GM23338 (cell line): ENCODE data around the gene OTUB2. TPM values are rescaled to one million over a fixed set of nuclear protein-coding genes. Genes with fewer than 3 reads are reported as not detected.

Experiments
- ATAC-seq: fragments of 200-7000 bp; cut with Tn5 transposase; 3 replicates; pipeline ENCODE4 v1.9.1; 2020
- DNase-seq: peaks from one replicate; pipeline ENCODE4 v3.0.0-alpha.2; 2015; ENCODE audit warnings: low spot score
- H2AFZ ChIP-seq: fragments of 200-600 bp; sonication (generic); 2 replicates; pipeline ENCODE4 v1.8.0; 2016; ENCODE audit warnings: antibody characterized with exemption, mild to moderate bottlenecking, moderate library complexity
- H3F3A ChIP-seq: fragments of 200-600 bp; sonication (generic); replicated peaks from 2 replicates; pipeline ENCODE4 v1.8.0; 2017; ENCODE audit warnings: antibody characterized with exemption, mixed run types, low read depth
- H3K27ac ChIP-seq: fragments of 200-600 bp; sonication (generic); 2 replicates; pipeline ENCODE4 v1.6.1; 2016; ENCODE audit warnings: low read depth
- H3K27me3 ChIP-seq: fragments of 200-600 bp; sonication (generic); 2 replicates; pipeline ENCODE4 v1.8.0; 2016; ENCODE audit warnings: mild to moderate bottlenecking, mixed run types, moderate library complexity; ENCODE audit not compliant: insufficient read depth
- H3K36me3 ChIP-seq: fragments of 200-600 bp; sonication (generic); 2 replicates; pipeline ENCODE4 v1.8.0; 2016; ENCODE audit warnings: mild to moderate bottlenecking; ENCODE audit not compliant: insufficient read depth
- H3K4me1 ChIP-seq: fragments of 200-600 bp; sonication (generic); 2 replicates; pipeline ENCODE4 v1.8.0; 2016; ENCODE audit warnings: mild to moderate bottlenecking, moderate library complexity; ENCODE audit not compliant: insufficient read depth
- H3K4me2 ChIP-seq: fragments of 200-600 bp; sonication (generic); 2 replicates; pipeline ENCODE4 v1.7.1; 2017; ENCODE audit warnings: mixed run types
- H3K4me3 ChIP-seq: fragments of 200-600 bp; sonication (generic); 2 replicates; pipeline ENCODE4 v1.6.1; 2016; ENCODE audit warnings: mixed run types
- H3K79me2 ChIP-seq: fragments of 200-600 bp; sonication (generic); replicated peaks from 2 replicates; pipeline ENCODE4 v1.8.0; 2017; ENCODE audit warnings: mild to moderate bottlenecking; ENCODE audit not compliant: insufficient read depth
- H3K9me2 ChIP-seq: fragments of 200-600 bp; sonication (generic); 2 replicates; pipeline ENCODE4 v1.8.0; 2017; ENCODE audit not compliant: insufficient read depth
- H4K20me1 ChIP-seq: fragments of 200-600 bp; sonication (generic); replicated peaks from 2 replicates; pipeline ENCODE4 v1.8.0; 2017; ENCODE audit warnings: mild to moderate bottlenecking; ENCODE audit not compliant: insufficient read depth
- H3K27ac Mint-ChIP-seq: 2 replicates; pipeline ENCODE4 v1.8.0; 2020; ENCODE audit warnings: inconsistent platforms, mild to moderate bottlenecking, moderate library complexity, mixed read lengths
- H3K27me3 Mint-ChIP-seq: 3 replicates; pipeline ENCODE4 v1.8.0; 2022; ENCODE audit warnings: low read depth, mild to moderate bottlenecking, moderate library complexity, mixed read lengths, inconsistent platforms; ENCODE audit not compliant: insufficient read depth, poor library complexity
- H3K36me3 Mint-ChIP-seq: 3 replicates; pipeline ENCODE4 v1.8.0; 2021; ENCODE audit warnings: low read depth, mild to moderate bottlenecking, inconsistent platforms, moderate library complexity, mixed read lengths
- H3K4me1 Mint-ChIP-seq: 3 replicates; pipeline ENCODE4 v1.8.0; 2020; ENCODE audit warnings: mild to moderate bottlenecking, inconsistent platforms, mixed read lengths
- H3K4me3 Mint-ChIP-seq: 3 replicates; pipeline ENCODE4 v1.8.0; 2021; ENCODE audit warnings: moderate library complexity, mild to moderate bottlenecking, inconsistent platforms, mixed read lengths
- H3K9me3 Mint-ChIP-seq: 3 replicates; pipeline ENCODE4 v1.8.0; 2020; ENCODE audit warnings: moderate library complexity, mild to moderate bottlenecking, inconsistent platforms, mixed read lengths
- CREB1 ChIP-seq: fragments of 250-450 bp; sonication (Bioruptor Pico); IDR thresholded peaks from 2 replicates; pipeline ENCODE4 v1.5.0; 2020; ENCODE audit warnings: low read depth, mild to moderate bottlenecking, moderate library complexity
- ETS1 ChIP-seq: IDR thresholded peaks from 2 replicates; pipeline ENCODE4 v1.6.1; 2016; ENCODE audit warnings: antibody characterized with exemption
- EZH2 ChIP-seq: fragments of 200-600 bp; sonication (generic); IDR thresholded peaks from one replicate; pipeline ENCODE4 v1.8.0; 2017; ENCODE audit warnings: antibody characterized with exemption, mild to moderate bottlenecking, low read depth; ENCODE audit not compliant: unreplicated experiment
- EZH2phosphoT487 ChIP-seq: fragments of 200-600 bp; sonication (generic); IDR thresholded peaks from one replicate; pipeline ENCODE4 v1.8.1; 2018; ENCODE audit warnings: antibody characterized with exemption; ENCODE audit not compliant: unreplicated experiment
- JUNB ChIP-seq: IDR thresholded peaks from one replicate; pipeline ENCODE4 v1.6.1; 2016; ENCODE audit warnings: antibody characterized with exemption; ENCODE audit not compliant: unreplicated experiment
- NANOG ChIP-seq: IDR thresholded peaks from 2 replicates; pipeline ENCODE4 v1.6.1; 2016; ENCODE audit warnings: antibody characterized with exemption, borderline replicate concordance
- POLR2AphosphoS5 ChIP-seq: IDR thresholded peaks from 2 replicates; pipeline ENCODE4 v1.6.1; 2016; ENCODE audit warnings: antibody characterized with exemption, low read depth
- STAT1 ChIP-seq: IDR thresholded peaks from one replicate; pipeline ENCODE4 v1.6.1; 2016; ENCODE audit warnings: antibody characterized with exemption; ENCODE audit not compliant: unreplicated experiment
- ZNF114 ChIP-seq: fragments of 250-450 bp; sonication (Bioruptor Pico); IDR thresholded peaks from 2 replicates; pipeline ENCODE4 v1.5.0; 2020; ENCODE audit warnings: mild to moderate bottlenecking, moderate library complexity
- ZNF462 ChIP-seq: fragments of 250-450 bp; sonication (Bioruptor Pico); IDR thresholded peaks from 2 replicates; pipeline ENCODE4 v1.5.0; 2020; ENCODE audit warnings: mild to moderate bottlenecking, moderate library complexity
- polyA plus RNA-seq: library from polyadenylated mRNA; unstranded; fragments of >200 nt; fragmentation: Nextera tagmentation; extraction: Ambion mirVana; gene quantifications from 2 replicates; pipeline ENCODE4 v1.2.1, GENCODE V29; 2016
- total RNA-seq: library from RNA; depleted of rRNA; stranded (reverse); fragments of >200 nt; shearing (Covaris generic); gene quantifications from 2 replicates; pipeline ENCODE4 v1.2.3, GENCODE V29; 2014
- TF ChIP-seq, protein P1 (sequence below): IDR thresholded peaks from one replicate; pipeline ENCODE4 v1.6.1; 2018; ENCODE audit warnings: antibody characterized with exemption; ENCODE audit not compliant: unreplicated experiment

The OTUB2 gene
- total and polyA plus RNA-seq, 2 experiments from 2014 or later, result 2.1 to 4.1 TPM

DNA sequence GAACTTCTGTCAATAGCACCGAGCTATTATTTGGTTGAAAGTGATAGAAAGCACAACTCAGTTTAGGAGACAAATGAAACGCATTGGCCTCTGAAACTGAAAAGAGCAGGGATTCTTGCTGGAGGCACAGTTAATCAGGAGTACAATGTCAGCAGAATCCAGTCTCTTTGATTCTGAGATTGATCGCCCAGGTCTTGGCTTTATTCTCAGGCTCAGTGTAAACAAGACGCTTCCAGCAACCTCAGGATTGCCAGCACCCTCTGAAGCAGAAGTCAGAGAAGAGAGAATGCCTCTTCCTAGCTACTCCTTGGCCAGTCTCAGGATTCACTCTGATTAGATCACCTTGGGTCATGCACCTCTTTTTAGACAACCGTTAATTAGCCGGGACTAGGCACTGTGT is 11.8 kb upstream of the OTUB2 start:
- TF ChIP-seq EZH2phosphoT487 (no peak), POLR2AphosphoS5 (no peak), JUNB (no peak), STAT1 (no peak), ZNF114 (CRISPR knock-in tag) (no peak), NANOG (no peak), CREB1 (no peak), EZH2 (no peak), ETS1 (no peak)
- TF ChIP-seq, protein P1, sequence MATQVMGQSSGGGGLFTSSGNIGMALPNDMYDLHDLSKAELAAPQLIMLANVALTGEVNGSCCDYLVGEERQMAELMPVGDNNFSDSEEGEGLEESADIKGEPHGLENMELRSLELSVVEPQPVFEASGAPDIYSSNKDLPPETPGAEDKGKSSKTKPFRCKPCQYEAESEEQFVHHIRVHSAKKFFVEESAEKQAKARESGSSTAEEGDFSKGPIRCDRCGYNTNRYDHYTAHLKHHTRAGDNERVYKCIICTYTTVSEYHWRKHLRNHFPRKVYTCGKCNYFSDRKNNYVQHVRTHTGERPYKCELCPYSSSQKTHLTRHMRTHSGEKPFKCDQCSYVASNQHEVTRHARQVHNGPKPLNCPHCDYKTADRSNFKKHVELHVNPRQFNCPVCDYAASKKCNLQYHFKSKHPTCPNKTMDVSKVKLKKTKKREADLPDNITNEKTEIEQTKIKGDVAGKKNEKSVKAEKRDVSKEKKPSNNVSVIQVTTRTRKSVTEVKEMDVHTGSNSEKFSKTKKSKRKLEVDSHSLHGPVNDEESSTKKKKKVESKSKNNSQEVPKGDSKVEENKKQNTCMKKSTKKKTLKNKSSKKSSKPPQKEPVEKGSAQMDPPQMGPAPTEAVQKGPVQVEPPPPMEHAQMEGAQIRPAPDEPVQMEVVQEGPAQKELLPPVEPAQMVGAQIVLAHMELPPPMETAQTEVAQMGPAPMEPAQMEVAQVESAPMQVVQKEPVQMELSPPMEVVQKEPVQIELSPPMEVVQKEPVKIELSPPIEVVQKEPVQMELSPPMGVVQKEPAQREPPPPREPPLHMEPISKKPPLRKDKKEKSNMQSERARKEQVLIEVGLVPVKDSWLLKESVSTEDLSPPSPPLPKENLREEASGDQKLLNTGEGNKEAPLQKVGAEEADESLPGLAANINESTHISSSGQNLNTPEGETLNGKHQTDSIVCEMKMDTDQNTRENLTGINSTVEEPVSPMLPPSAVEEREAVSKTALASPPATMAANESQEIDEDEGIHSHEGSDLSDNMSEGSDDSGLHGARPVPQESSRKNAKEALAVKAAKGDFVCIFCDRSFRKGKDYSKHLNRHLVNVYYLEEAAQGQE, result no peak
- no peaks in the 10 kb centered on the region for H4K20me1 ChIP-seq
- Mint-ChIP-seq H3K4me1 (peaks cover 5% of the 10 kb centered on the region; the same call in 2 of the 3 replicates), H3K9me3 (no peaks in the 10 kb centered on the region), H3K36me3 (no peaks in the 10 kb centered on the region), H3K27me3 (peaks cover 2% of the 10 kb centered on the region), H3K4me3 (no peak overlapping the region), H3K27ac (no peak overlapping the region)
- H3F3A ChIP-seq, result no peaks in the 10 kb centered on the region
- no peaks in the 10 kb centered on the region for H3K79me2 ChIP-seq
- no peak overlapping the region for H3K4me2 ChIP-seq
- H3K4me3 ChIP-seq, result no peak overlapping the region
- no peaks in the 10 kb centered on the region for H3K27me3 ChIP-seq
- DNase-seq, result no peak
- no peak overlapping the region for H3K27ac ChIP-seq
- no peak for ATAC-seq
- H2AFZ ChIP-seq, result no peak overlapping the region
- no peaks in the 10 kb centered on the region for H3K36me3 ChIP-seq
- no peaks in the 10 kb centered on the region for H3K9me2 ChIP-seq
- H3K4me1 ChIP-seq, result no peaks in the 10 kb centered on the region

DNA sequence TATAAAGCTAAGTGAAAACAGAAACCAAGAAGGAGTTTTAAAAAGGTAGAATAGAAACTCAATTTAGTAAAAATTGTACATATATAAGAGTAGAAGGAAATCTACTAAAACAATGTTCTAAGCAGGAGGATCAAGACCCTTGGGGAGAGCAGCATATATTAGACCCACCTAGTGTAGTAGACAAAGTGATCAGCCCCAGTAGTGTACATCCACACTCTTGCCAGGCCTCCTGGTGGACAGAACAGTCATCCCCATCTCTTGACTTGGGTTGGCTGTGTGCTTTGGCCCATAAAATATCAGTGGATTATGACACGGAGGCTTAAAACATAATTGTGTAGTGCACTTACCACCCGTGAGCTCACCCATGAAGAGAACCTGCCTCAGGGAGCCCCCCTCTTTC is 10.9 kb upstream of the OTUB2 start:
- DNase-seq (no peak), ATAC-seq (no peak)
- H3K4me1 ChIP-seq, result no peaks in the 10 kb centered on the region
- peaks cover 5% of the 10 kb centered on the region; the same call in 2 of the 3 replicates for H3K4me1 Mint-ChIP-seq
- H3K27me3 Mint-ChIP-seq, result no peaks in the 10 kb centered on the region
- H3K4me3 ChIP-seq, result no peak overlapping the region
- no peaks in the 10 kb centered on the region for H3F3A ChIP-seq
- no peaks in the 10 kb centered on the region; the same call in 2 of the 3 replicates for H3K9me3 Mint-ChIP-seq
- H3K79me2 ChIP-seq, result no peaks in the 10 kb centered on the region
- H3K27ac Mint-ChIP-seq, result no peak overlapping the region
- no peaks in the 10 kb centered on the region for H3K9me2 ChIP-seq
- no peak overlapping the region for H2AFZ ChIP-seq
- H3K36me3 Mint-ChIP-seq, result no peaks in the 10 kb centered on the region
- no peaks in the 10 kb centered on the region for H3K27me3 ChIP-seq
- H3K4me3 Mint-ChIP-seq, result no peak overlapping the region
- H4K20me1 ChIP-seq, result no peaks in the 10 kb centered on the region
- no peaks in the 10 kb centered on the region for H3K36me3 ChIP-seq
- H3K4me2 ChIP-seq, result no peak overlapping the region
- no peak overlapping the region for H3K27ac ChIP-seq
- TF ChIP-seq CREB1, result no peak
- TF ChIP-seq ETS1, result no peak
- no peak for TF ChIP-seq NANOG
- no peak for TF ChIP-seq STAT1
- no peak for TF ChIP-seq ZNF462
- TF ChIP-seq EZH2phosphoT487, result no peak
